SK-N-MC (cell line): ENCODE measurements around the gene LMLN.
"Not testable (repeated sequence)": the region's sequence is repeated elsewhere in the genome, so short reads cannot be mapped to it uniquely, and the experiment has no call there.

Experiments used
- DNase-seq: peaks from one replicate; pipeline ENCODE4 v3.0.0-alpha.2; 2011; ENCODE audit warnings: low read depth, low spot score
- H3K27ac ChIP-seq: fragments of 200-600 bp; sonication (generic); 2 replicates; pipeline ENCODE4 v1.5.1; 2016; ENCODE audit warnings: mixed run types
- H3K36me3 ChIP-seq: fragments of 200-600 bp; sonication (generic); 2 replicates; pipeline ENCODE4 v1.6.1; 2017; ENCODE audit warnings: antibody characterized with exemption, low read length, mixed read lengths; ENCODE audit not compliant: insufficient read depth
- H3K4me3 ChIP-seq: fragments of 200-600 bp; sonication (generic); 2 replicates; pipeline ENCODE4 v1.5.1; 2016
- H3K9ac ChIP-seq: fragments of 200-600 bp; sonication (generic); 2 replicates; pipeline ENCODE4 v1.8.0; 2017; ENCODE audit warnings: mixed run types, mixed read lengths; ENCODE audit not compliant: insufficient read length
- H3K9me3 ChIP-seq: fragments of 200-600 bp; sonication (generic); 2 replicates; pipeline ENCODE4 v1.6.1; 2017; ENCODE audit warnings: low read depth, mild to moderate bottlenecking, antibody characterized with exemption, low read length, moderate library complexity, mixed read lengths
- EZH2 ChIP-seq: fragments of 200-600 bp; sonication (generic); IDR thresholded peaks from one replicate; pipeline ENCODE4 v1.6.1; 2017; ENCODE audit warnings: antibody characterized with exemption
- FOXP2 ChIP-seq: optimal IDR thresholded peaks from 2 replicates; pipeline ENCODE3; 2011; ENCODE audit warnings: mild to moderate bottlenecking, moderate library complexity; ENCODE audit not compliant: insufficient read depth; ENCODE audit errors: extremely low read length, control extremely low read depth
- POLR2AphosphoS5 ChIP-seq: IDR thresholded peaks from 2 replicates; pipeline ENCODE4 v1.6.1; 2012; ENCODE audit warnings: mild to moderate bottlenecking, low read depth, low read length, borderline replicate concordance

LMLN gene

GRCh38 chr3:197953881-197954280, 6.1 kb upstream of the LMLN start:
- H3K27ac ChIP-seq = peak overlapping the region; percentile 93
- peaks cover 72% of the 10 kb centered on the region for H3K36me3 ChIP-seq
- H3K9ac ChIP-seq = peak overlapping the region; percentile 34
- no peak for DNase-seq
- peak overlapping the region; percentile 93 for H3K4me3 ChIP-seq
- TF ChIP-seq POLR2AphosphoS5 (0 out of 2 replicates have a peak, but pooled peaks have one; percentile 4), EZH2 (no peak)
- H3K9me3 ChIP-seq = no peaks in the 10 kb centered on the region

- H3K9ac ChIP-seq = no peak overlapping the region
- peak overlapping the region; percentile 93 for H3K27ac ChIP-seq
- H3K9me3 ChIP-seq = no peaks in the 10 kb centered on the region
- peaks cover 65% of the 10 kb centered on the region for H3K36me3 ChIP-seq
- no peak for DNase-seq
- H3K4me3 ChIP-seq = no peak overlapping the region
- TF ChIP-seq FOXP2 (no peak), EZH2 (no peak), POLR2AphosphoS5 (no peak)
These were observed 4.0 kb upstream of the LMLN start for GRCh38 chr3:197955892-197956477.

- no peak for DNase-seq
- TF ChIP-seq EZH2 = no peak
- TF ChIP-seq POLR2AphosphoS5 = no peak
- TF ChIP-seq FOXP2 = no peak
- Histone ChIP-seq H3K36me3 (peaks cover 59% of the 10 kb centered on the region), H3K9ac (no peak overlapping the region), H3K4me3 (peak overlapping the region; percentile 54), H3K27ac (peak overlapping the region; percentile 93), H3K9me3 (no peaks in the 10 kb centered on the region)
These were observed 3.4 kb upstream of the LMLN start for GRCh38 chr3:197956626-197956988.

GRCh38 chr3:197957790-197958133, 2.3 kb upstream of the LMLN start:
- H3K27ac ChIP-seq = peak overlapping the region; percentile 93
- no peaks in the 10 kb centered on the region for H3K9me3 ChIP-seq
- H3K9ac ChIP-seq = peak overlapping the region; percentile 0
- TF ChIP-seq EZH2 (no peak), FOXP2 (no peak), POLR2AphosphoS5 (no peak)
- H3K36me3 ChIP-seq = peaks cover 48% of the 10 kb centered on the region
- DNase-seq = no peak
- H3K4me3 ChIP-seq = peak overlapping the region; percentile 49

GRCh38 chr3:197958346-197958745, 1.7 kb upstream of the LMLN start:
- Histone ChIP-seq H3K4me3 (peak overlapping the region; percentile 49; the same call in 1 of the 2 replicates), H3K9ac (peak overlapping the region; percentile 0), H3K9me3 (no peaks in the 10 kb centered on the region), H3K27ac (peak overlapping the region; percentile 93), H3K36me3 (peaks cover 42% of the 10 kb centered on the region)
- no peak for TF ChIP-seq EZH2
- no peak for TF ChIP-seq FOXP2
- no peak for DNase-seq

- not testable (repeated sequence) for DNase-seq, H3K9me3 ChIP-seq, H3K9ac ChIP-seq
- Histone ChIP-seq H3K27ac (peak overlapping the region; percentile 93), H3K4me3 (peak overlapping the region; percentile 83), H3K36me3 (peaks cover 37% of the 10 kb centered on the region)
These were observed 1.2 kb upstream of the LMLN start for GRCh38 chr3:197958848-197959247.

- Histone ChIP-seq H3K36me3 (peaks cover 30% of the 10 kb centered on the region), H3K9me3 (no peaks in the 10 kb centered on the region), H3K27ac (peak overlapping the region; percentile 84; the same call in 1 of the 2 replicates), H3K9ac (peak overlapping the region; percentile 63), H3K4me3 (peak overlapping the region; percentile 83)
- TF ChIP-seq FOXP2 (no peak), POLR2AphosphoS5 (no peak)
- no peak for DNase-seq
These were observed 522 bp upstream of the LMLN start for GRCh38 chr3:197959500-197959890.

GRCh38 chr3:197960694-197961581, 921 bp downstream of the LMLN start:
- DNase-seq = peak; percentile 77
- H3K9me3 ChIP-seq = no peaks in the 10 kb centered on the region
- no peak; the same call in 1 of the 2 replicates for TF ChIP-seq POLR2AphosphoS5
- no peak for TF ChIP-seq EZH2
- no peak for TF ChIP-seq FOXP2
- H3K36me3 ChIP-seq = peaks cover 16% of the 10 kb centered on the region
- H3K9ac ChIP-seq = peak overlapping the region; percentile 72
- H3K4me3 ChIP-seq = peak overlapping the region; percentile 83
- H3K27ac ChIP-seq = peak overlapping the region; percentile 89

- H3K27ac ChIP-seq = peak overlapping the region; percentile 89
- no peaks in the 10 kb centered on the region for H3K9me3 ChIP-seq
- no peak for TF ChIP-seq POLR2AphosphoS5
- TF ChIP-seq FOXP2 = no peak
- TF ChIP-seq EZH2 = no peak
- peak overlapping the region; percentile 83 for H3K4me3 ChIP-seq
- no peak for DNase-seq
- H3K9ac ChIP-seq = peak overlapping the region; percentile 72
- H3K36me3 ChIP-seq = peaks cover 10% of the 10 kb centered on the region
These were observed 1.5 kb downstream of the LMLN start for GRCh38 chr3:197961582-197961945.
